Measurements from ENCODE around the gene COL21A1. TPM values are rescaled to one million over a fixed set of nuclear protein-coding genes. Genes with fewer than 3 reads are reported as not detected.

COL21A1 gene
- total RNA-seq, 1 donor from 2014 or later: 0.57 TPM

- Histone ChIP-seq H2AFZ (ENCODE audit: low read depth, low read length) (no peak overlapping the region), H3K4me2 (ENCODE audit: low read length) (no peak overlapping the region), H3K36me3 (ENCODE audit: insufficient read depth, low read length) (no peaks in the 10 kb centered on the region), H4K20me1 (ENCODE audit: insufficient read depth, low read length) (no peaks in the 10 kb centered on the region), H3K79me2 (ENCODE audit: insufficient read depth, low read length) (no peaks in the 10 kb centered on the region), H3K27ac (ENCODE audit: low read depth, low read length) (no peak overlapping the region), H3K9me3 (ENCODE audit: insufficient read depth, low read depth, low read length) (no peaks in the 10 kb centered on the region), H3K4me3 (ENCODE audit: insufficient read depth, low read depth, low read length) (no peak overlapping the region), H3K27me3 (ENCODE audit: insufficient read depth, low read length) (peaks cover 12% of the 10 kb centered on the region), H3K4me1 (ENCODE audit: insufficient read depth, low read length) (peaks cover 13% of the 10 kb centered on the region), H3K9ac (ENCODE audit: low read length) (no peak overlapping the region)
- Mint-ChIP-seq H3K4me1 (ENCODE audit: low read depth, unreplicated experiment) (no peaks in the 10 kb centered on the region), H3K4me3 (ENCODE audit: unreplicated experiment) (no peak overlapping the region), H3K36me3 (ENCODE audit: low read depth, unreplicated experiment) (no peaks in the 10 kb centered on the region), H3K27ac (ENCODE audit: unreplicated experiment) (no peak overlapping the region), H3K27me3 (ENCODE audit: low read depth, unreplicated experiment) (peaks cover 31% of the 10 kb centered on the region), H3K9me3 (ENCODE audit: unreplicated experiment) (no peaks in the 10 kb centered on the region)
- DNase-seq (ENCODE audit: low read depth) (no peak), FAIRE-seq (no peak)
- TF ChIP-seq EZH2 (IDR thresholded peaks at IDR 0.05; ENCODE audit: insufficient read depth, low read length) (no peak), CTCF (IDR thresholded peaks at IDR 0.05; ENCODE audit: insufficient read depth, low read depth, low read length) (no peak)
Measured at GRCh38 chr6:56244528-56245253, 2.7 kb downstream of the COL21A1 start.

- H2AFZ ChIP-seq (ENCODE audit: low read depth, low read length): no peak overlapping the region
- H4K20me1 ChIP-seq (ENCODE audit: insufficient read depth, low read length): no peaks in the 10 kb centered on the region
- H3K79me2 ChIP-seq (ENCODE audit: insufficient read depth, low read length): no peaks in the 10 kb centered on the region
- Mint-ChIP-seq H3K36me3 (ENCODE audit: low read depth, unreplicated experiment) (no peaks in the 10 kb centered on the region), H3K27me3 (ENCODE audit: low read depth, unreplicated experiment) (peaks cover 31% of the 10 kb centered on the region), H3K4me3 (ENCODE audit: unreplicated experiment) (no peak overlapping the region), H3K9me3 (ENCODE audit: unreplicated experiment) (no peaks in the 10 kb centered on the region), H3K27ac (ENCODE audit: unreplicated experiment) (no peak overlapping the region), H3K4me1 (ENCODE audit: low read depth, unreplicated experiment) (no peaks in the 10 kb centered on the region)
- H3K9me3 ChIP-seq (ENCODE audit: insufficient read depth, low read depth, low read length): no peaks in the 10 kb centered on the region
- H3K27me3 ChIP-seq (ENCODE audit: insufficient read depth, low read length): peaks cover 12% of the 10 kb centered on the region
- TF ChIP-seq CTCF (IDR thresholded peaks at IDR 0.05; ENCODE audit: insufficient read depth, low read depth, low read length) (no peak), EZH2 (IDR thresholded peaks at IDR 0.05; ENCODE audit: insufficient read depth, low read length) (no peak)
- no peak overlapping the region for H3K4me3 ChIP-seq (ENCODE audit: insufficient read depth, low read depth, low read length)
- FAIRE-seq (no peak), DNase-seq (ENCODE audit: low read depth) (no peak)
- no peak overlapping the region for H3K9ac ChIP-seq (ENCODE audit: low read length)
- H3K4me1 ChIP-seq (ENCODE audit: insufficient read depth, low read length): peaks cover 13% of the 10 kb centered on the region
- H3K36me3 ChIP-seq (ENCODE audit: insufficient read depth, low read length): no peaks in the 10 kb centered on the region
- no peak overlapping the region for H3K4me2 ChIP-seq (ENCODE audit: low read length)
- H3K27ac ChIP-seq (ENCODE audit: low read depth, low read length): no peak overlapping the region
Measured at GRCh38 chr6:56244089-56244488, 3.3 kb downstream of the COL21A1 start.

- Histone ChIP-seq H3K9me3 (ENCODE audit: insufficient read depth, low read depth, low read length) (no peaks in the 10 kb centered on the region), H3K27me3 (ENCODE audit: insufficient read depth, low read length) (peaks cover 12% of the 10 kb centered on the region), H2AFZ (ENCODE audit: low read depth, low read length) (no peak overlapping the region), H3K4me2 (ENCODE audit: low read length) (no peak overlapping the region), H3K79me2 (ENCODE audit: insufficient read depth, low read length) (no peaks in the 10 kb centered on the region), H3K4me3 (ENCODE audit: insufficient read depth, low read depth, low read length) (no peak overlapping the region), H3K4me1 (ENCODE audit: insufficient read depth, low read length) (peaks cover 13% of the 10 kb centered on the region), H3K27ac (ENCODE audit: low read depth, low read length) (no peak overlapping the region), H3K36me3 (ENCODE audit: insufficient read depth, low read length) (no peaks in the 10 kb centered on the region), H3K9ac (ENCODE audit: low read length) (no peak overlapping the region), H4K20me1 (ENCODE audit: insufficient read depth, low read length) (no peaks in the 10 kb centered on the region)
- DNase-seq (ENCODE audit: low read depth) (no peak), FAIRE-seq (no peak)
- no peaks in the 10 kb centered on the region for H3K9me3 Mint-ChIP-seq (ENCODE audit: unreplicated experiment)
- peaks cover 31% of the 10 kb centered on the region for H3K27me3 Mint-ChIP-seq (ENCODE audit: low read depth, unreplicated experiment)
- no peak for TF ChIP-seq EZH2 (IDR thresholded peaks at IDR 0.05; ENCODE audit: insufficient read depth, low read length)
- TF ChIP-seq CTCF (IDR thresholded peaks at IDR 0.05; ENCODE audit: insufficient read depth, low read depth, low read length): no peak
- no peaks in the 10 kb centered on the region for H3K36me3 Mint-ChIP-seq (ENCODE audit: low read depth, unreplicated experiment)
- H3K4me1 Mint-ChIP-seq (ENCODE audit: low read depth, unreplicated experiment): no peaks in the 10 kb centered on the region
- H3K27ac Mint-ChIP-seq (ENCODE audit: unreplicated experiment): no peak overlapping the region
- no peak overlapping the region for H3K4me3 Mint-ChIP-seq (ENCODE audit: unreplicated experiment)
Measured at GRCh38 chr6:56243518-56244070, 3.8 kb downstream of the COL21A1 start.
